Skeletal muscle satellite cell (primary cell): Measurements from ENCODE around the gene DYSF.

ENCODE experiments used
- H3K27me3 ChIP-seq: 2 replicates; pipeline ENCODE4 v1.7.0; 2013; ENCODE audit warnings: low read length; ENCODE audit not compliant: control insufficient read depth, insufficient read depth
- H3K36me3 ChIP-seq: 2 replicates; pipeline ENCODE4 v1.7.0; 2013; ENCODE audit warnings: mild to moderate bottlenecking, control low read depth, low read length; ENCODE audit not compliant: insufficient read depth
- H3K4me1 ChIP-seq: 2 replicates; pipeline ENCODE4 v1.7.0; 2013; ENCODE audit warnings: low read length; ENCODE audit not compliant: control insufficient read depth, insufficient read depth
- H3K4me2 ChIP-seq: 2 replicates; pipeline ENCODE4 v1.7.0; 2013; ENCODE audit warnings: mild to moderate bottlenecking, low read length
- H3K4me3 ChIP-seq: 2 replicates; pipeline ENCODE4 v1.7.0; 2013; ENCODE audit warnings: low read length
- H3K9ac ChIP-seq: 2 replicates; pipeline ENCODE4 v1.7.0; 2013; ENCODE audit warnings: mild to moderate bottlenecking, low read depth, low read length, moderate library complexity
- H3K9me3 ChIP-seq: replicated peaks from 2 replicates; pipeline ENCODE4 v1.7.0; 2013; ENCODE audit warnings: mild to moderate bottlenecking, control low read depth, low read length

DYSF gene

DNA sequence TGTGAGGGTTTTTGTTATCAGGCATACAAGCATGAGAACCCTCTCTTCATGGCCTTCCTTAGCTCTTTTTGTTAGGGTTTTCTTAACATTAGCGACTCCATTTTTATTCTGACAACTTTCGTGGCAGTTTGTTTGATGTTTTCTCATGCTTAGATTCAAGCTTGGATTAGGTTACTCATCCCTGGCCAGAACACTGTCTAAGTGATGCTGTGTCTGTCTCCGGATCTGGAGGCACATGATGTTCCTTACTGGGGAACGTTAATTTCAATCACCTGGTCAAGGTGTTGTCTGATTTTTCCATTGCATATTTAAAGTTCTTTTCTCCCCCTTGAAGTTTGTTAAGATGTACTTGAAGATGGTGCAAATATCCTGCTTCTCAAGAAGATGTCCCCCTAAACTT, 40.7 kb downstream of the DYSF start:
- no peak overlapping the region for H3K4me3 ChIP-seq
- H3K9ac ChIP-seq: no peak overlapping the region
- peaks cover 18% of the 10 kb centered on the region for H3K4me1 ChIP-seq
- H3K9me3 ChIP-seq: no peaks in the 10 kb centered on the region
- no peaks in the 10 kb centered on the region for H3K36me3 ChIP-seq
- no peak overlapping the region for H3K4me2 ChIP-seq
- no peaks in the 10 kb centered on the region for H3K27me3 ChIP-seq

GRCh38 chr2:71494523-71495155, 41.3 kb downstream of the DYSF start:
- no peaks in the 10 kb centered on the region for H3K9me3 ChIP-seq
- no peaks in the 10 kb centered on the region for H3K27me3 ChIP-seq
- no peak overlapping the region for H3K4me3 ChIP-seq
- no peak overlapping the region for H3K4me2 ChIP-seq
- peaks cover 23% of the 10 kb centered on the region for H3K4me1 ChIP-seq
- H3K9ac ChIP-seq: no peak overlapping the region
- no peaks in the 10 kb centered on the region for H3K36me3 ChIP-seq

GRCh38 chr2:71496156-71496770, 42.9 kb downstream of the DYSF start:
- Histone ChIP-seq H3K36me3 (no peaks in the 10 kb centered on the region), H3K4me2 (no peak overlapping the region), H3K9me3 (no peaks in the 10 kb centered on the region), H3K4me3 (no peak overlapping the region), H3K9ac (no peak overlapping the region), H3K4me1 (peaks cover 30% of the 10 kb centered on the region), H3K27me3 (no peaks in the 10 kb centered on the region)

DNA sequence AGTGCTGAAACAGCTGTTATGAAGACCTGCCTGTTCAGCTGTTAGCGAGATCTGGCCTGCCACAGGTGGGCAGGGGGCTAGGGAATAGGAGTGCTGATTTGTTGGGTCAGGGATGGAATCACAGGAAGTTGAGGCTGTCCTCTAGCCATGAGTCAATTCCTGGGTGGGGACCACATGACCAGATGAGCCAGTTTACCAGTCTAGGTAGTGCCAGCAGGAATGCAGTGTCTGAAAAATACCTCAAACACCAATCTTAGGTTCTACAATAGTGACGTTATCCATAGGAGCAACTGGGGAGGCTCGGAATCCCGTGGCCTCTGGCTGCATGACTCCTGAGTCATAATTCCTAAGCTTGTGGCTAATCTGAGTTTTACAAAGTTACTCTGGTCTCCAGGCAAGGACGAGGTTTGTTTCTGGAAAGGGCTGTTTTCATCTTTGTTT, 44.9 kb downstream of the DYSF start:
- Histone ChIP-seq H3K4me2 (peak overlapping the region; percentile 23), H3K9me3 (no peaks in the 10 kb centered on the region), H3K27me3 (no peaks in the 10 kb centered on the region), H3K4me1 (peaks cover 26% of the 10 kb centered on the region), H3K9ac (peak overlapping the region; percentile 44), H3K4me3 (no peak overlapping the region), H3K36me3 (no peaks in the 10 kb centered on the region)

GRCh38 chr2:71499691-71500090, 46.3 kb downstream of the DYSF start:
- Histone ChIP-seq H3K4me2 (no peak overlapping the region), H3K9me3 (no peaks in the 10 kb centered on the region), H3K4me1 (peaks cover 26% of the 10 kb centered on the region), H3K36me3 (no peaks in the 10 kb centered on the region), H3K9ac (peak overlapping the region; percentile 31), H3K4me3 (no peak overlapping the region), H3K27me3 (no peaks in the 10 kb centered on the region)

DNA sequence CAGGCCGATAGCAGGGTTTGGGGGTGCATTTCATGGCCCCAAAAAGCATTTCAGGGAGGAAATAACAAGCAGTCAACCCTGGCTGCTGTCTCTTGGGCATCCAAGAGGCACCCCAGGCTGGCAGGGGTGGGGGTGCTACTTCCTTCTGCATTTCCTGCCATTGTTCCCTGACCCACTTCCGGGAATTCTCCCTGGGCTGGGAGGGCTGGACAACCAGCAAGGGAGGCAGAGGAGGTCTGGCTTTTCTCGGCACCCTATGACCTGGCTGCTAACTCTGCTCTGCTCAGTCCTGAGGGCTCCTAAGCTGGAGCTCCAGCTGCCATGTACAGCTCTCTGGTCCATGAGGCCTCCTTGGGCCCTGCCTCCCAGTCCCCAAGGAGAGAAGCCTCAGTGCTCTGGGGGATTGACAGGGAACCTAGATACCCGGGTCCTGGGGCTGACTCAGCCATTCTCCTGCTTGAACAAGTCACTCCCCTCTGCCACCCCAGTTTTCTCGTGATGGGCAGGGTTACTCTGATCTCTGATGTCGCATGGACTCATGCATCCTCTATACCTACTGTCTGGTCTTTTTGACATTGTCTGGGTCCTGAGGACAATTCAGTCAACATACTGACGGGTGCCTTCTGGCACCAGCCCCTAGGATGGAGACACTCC, 47.2 kb downstream of the DYSF start:
- Histone ChIP-seq H3K4me1 (peaks cover 26% of the 10 kb centered on the region), H3K27me3 (no peaks in the 10 kb centered on the region), H3K9me3 (no peaks in the 10 kb centered on the region), H3K4me2 (no peak overlapping the region), H3K9ac (no peak overlapping the region), H3K36me3 (no peaks in the 10 kb centered on the region), H3K4me3 (no peak overlapping the region)

DNA sequence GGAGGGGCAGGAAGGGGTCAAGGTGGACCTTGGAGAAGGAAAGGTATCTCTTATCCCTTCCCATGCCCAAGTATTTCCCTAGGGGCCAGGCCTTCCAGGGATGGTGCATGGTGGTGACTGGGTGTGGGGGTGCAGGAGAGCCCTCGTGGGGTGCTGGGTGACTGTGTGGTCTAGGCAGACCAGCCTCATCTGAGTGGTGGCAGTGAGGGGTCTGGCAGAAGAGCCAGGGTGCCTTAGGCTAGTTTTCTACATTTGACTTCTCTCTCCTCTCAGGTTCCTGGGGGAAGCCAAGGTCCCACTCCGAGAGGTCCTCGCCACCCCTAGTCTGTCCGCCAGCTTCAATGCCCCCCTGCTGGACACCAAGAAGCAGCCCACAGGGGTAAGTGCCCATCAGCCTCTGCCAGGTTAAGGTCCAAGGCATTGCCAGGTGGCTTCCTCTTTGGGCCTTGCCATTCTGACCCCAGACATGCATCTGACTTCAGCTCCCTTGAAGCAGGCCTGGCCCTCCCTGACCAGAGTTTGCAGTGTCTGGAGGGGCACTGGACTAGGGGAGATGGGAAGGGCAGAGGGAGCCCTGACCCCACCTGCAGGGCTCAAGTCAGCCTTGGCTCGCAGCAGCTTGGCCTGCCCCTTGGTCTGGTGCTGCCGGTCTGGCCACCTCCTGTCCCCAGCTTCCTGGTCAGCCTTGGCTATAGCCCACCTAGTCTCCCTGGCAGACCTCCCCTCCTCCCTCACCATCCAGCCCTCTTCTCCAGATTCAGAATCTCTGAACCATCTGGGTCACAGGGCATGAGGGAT, 49.8 kb downstream of the DYSF start:
- Histone ChIP-seq H3K9ac (no peak overlapping the region), H3K4me1 (peaks cover 20% of the 10 kb centered on the region), H3K36me3 (no peaks in the 10 kb centered on the region), H3K9me3 (no peaks in the 10 kb centered on the region), H3K4me3 (no peak overlapping the region), H3K4me2 (no peak overlapping the region), H3K27me3 (no peaks in the 10 kb centered on the region)

DNA sequence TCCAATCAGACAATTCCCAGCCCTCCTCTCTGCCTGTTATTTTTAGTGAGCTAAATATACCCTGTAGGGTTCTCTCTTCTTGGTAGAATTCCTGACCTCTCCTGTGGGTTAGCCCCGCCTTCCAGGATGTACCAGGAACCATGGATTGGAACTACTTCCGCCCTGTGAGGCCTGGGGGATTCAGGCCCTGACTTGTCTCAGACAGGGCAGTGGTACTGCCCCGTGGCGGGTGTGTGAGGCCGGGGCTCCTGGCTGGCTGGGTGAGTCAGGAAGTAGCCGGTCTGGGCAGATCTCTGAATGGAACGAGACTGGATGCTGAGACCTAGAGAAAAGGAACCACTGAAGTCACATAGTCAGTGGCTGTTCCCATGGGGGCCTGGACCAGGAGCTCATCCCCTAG, 50.5 kb downstream of the DYSF start:
- H3K4me3 ChIP-seq: no peak overlapping the region
- no peak overlapping the region for H3K4me2 ChIP-seq
- no peaks in the 10 kb centered on the region for H3K27me3 ChIP-seq
- H3K36me3 ChIP-seq: no peaks in the 10 kb centered on the region
- H3K9ac ChIP-seq: no peak overlapping the region
- peaks cover 15% of the 10 kb centered on the region for H3K4me1 ChIP-seq
- H3K9me3 ChIP-seq: no peaks in the 10 kb centered on the region

DNA sequence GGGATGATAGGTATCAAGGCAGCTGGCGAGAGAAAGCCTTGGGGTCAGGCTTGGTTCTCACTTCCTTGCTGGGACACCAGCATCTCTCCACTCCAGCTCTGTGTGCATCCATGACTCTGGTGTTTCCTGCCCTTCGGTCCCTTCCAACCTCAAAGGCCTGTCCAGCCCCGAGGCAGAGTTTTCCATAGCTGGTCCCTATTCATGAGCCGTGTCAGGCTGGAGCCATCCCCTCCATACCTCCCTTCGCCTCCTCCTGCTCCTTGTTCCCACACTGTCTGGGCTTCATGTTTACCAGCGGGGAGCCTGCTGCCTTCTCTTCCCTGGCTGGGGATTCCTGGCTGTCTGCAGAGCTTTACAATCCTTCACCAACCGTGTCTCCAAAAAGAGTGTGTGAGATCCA, 51.2 kb downstream of the DYSF start:
- Histone ChIP-seq H3K36me3 (no peaks in the 10 kb centered on the region), H3K9me3 (no peaks in the 10 kb centered on the region), H3K4me3 (no peak overlapping the region), H3K4me1 (peaks cover 7% of the 10 kb centered on the region), H3K9ac (no peak overlapping the region), H3K4me2 (no peak overlapping the region), H3K27me3 (no peaks in the 10 kb centered on the region)

DNA sequence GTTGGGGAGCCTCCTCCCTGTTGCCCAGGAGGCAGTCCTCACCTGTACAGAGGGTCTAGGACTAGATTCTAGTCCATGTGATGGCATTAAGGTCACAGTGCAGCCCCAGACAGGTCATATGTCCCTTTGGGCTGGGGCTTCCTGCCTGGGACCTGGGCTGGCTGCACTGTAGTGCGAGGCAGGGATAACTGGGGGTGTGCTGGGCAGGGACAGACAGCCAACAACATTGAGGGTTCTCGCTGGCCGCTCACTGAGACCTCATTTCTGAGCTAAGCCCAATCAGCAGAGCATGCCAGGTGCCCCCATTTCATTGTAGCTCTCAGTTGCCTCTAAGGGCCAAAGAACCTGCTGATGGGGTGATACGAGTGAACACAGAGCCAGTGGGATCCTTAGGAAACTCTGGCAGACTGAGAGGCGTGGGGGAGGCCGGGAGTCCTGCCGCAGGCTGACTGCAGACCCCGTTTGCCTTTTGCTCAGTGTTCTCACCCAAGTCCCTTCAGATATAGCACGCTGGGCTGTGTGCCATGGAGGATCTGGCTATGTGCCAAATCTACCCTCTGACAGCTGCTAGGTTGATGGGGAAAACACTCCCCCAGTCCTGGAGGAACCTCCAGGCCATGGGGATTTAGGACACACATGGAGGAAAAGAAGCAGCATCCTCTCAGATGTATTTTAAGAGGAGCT, 51.9 kb downstream of the DYSF start:
- Histone ChIP-seq H3K4me1 (peaks cover 2% of the 10 kb centered on the region), H3K9ac (no peak overlapping the region), H3K9me3 (no peaks in the 10 kb centered on the region), H3K27me3 (no peaks in the 10 kb centered on the region), H3K36me3 (no peaks in the 10 kb centered on the region), H3K4me3 (no peak overlapping the region), H3K4me2 (no peak overlapping the region)

DNA sequence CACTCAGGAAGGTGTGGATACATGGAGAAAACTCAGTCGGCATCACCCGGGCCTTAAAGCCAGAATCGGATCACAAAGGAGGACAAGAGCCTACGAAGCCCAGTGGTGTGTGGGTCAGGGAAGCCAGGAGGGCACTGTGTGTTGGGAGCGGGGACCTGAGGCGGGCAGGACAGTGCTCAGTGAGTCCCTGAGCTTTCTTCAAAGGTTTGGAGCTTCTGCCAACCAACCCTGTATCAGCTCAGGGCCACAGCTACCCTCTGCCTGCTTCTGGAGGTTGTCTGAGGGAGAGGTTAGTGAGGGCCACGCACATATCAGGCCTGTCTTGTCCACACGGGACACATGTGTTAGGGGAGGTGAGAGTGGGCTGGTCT, 52.4 kb downstream of the DYSF start:
- Histone ChIP-seq H3K9me3 (no peaks in the 10 kb centered on the region), H3K9ac (no peak overlapping the region), H3K4me1 (no peaks in the 10 kb centered on the region)

More for the DNA sequence above, 52.4 kb downstream of the DYSF start:
- H3K4me2 ChIP-seq: no peak overlapping the region
- H3K27me3 ChIP-seq: no peaks in the 10 kb centered on the region
- H3K36me3 ChIP-seq: no peaks in the 10 kb centered on the region
- H3K4me3 ChIP-seq: no peak overlapping the region
